Activated CD4-positive, CD25-positive, alpha-beta regulatory T cell treated with anti-CD3 and anti-CD28 coated beads, Interleukin-2, amount 50 U/mL, for 24 hours (primary cell): Measurements from ENCODE around the gene PDF.
"Not testable (repeated sequence)": the region's sequence is repeated elsewhere in the genome, so short reads cannot be mapped to it uniquely, and the experiment has no call there.

Experiments used
- ATAC-seq, 2 donors: fragments of 150-1000 bp; cut with Tn5 transposase; one replicate each; pipeline ENCODE4 v1.10.0; 2021; ENCODE audit warnings: mild to moderate bottlenecking in 1 of 2, moderate library complexity in 1 of 2

The PDF gene

GRCh38 chr16:69315486-69316311 is 14.7 kb downstream of the PDF start:
- ATAC-seq = no peak

- ATAC-seq = no peak
Measured at GRCh38 chr16:69314534-69314933, 15.9 kb downstream of the PDF start.

GRCh38 chr16:69313469-69313868 is 16.9 kb downstream of the PDF start:
- ATAC-seq = no peak

DNA sequence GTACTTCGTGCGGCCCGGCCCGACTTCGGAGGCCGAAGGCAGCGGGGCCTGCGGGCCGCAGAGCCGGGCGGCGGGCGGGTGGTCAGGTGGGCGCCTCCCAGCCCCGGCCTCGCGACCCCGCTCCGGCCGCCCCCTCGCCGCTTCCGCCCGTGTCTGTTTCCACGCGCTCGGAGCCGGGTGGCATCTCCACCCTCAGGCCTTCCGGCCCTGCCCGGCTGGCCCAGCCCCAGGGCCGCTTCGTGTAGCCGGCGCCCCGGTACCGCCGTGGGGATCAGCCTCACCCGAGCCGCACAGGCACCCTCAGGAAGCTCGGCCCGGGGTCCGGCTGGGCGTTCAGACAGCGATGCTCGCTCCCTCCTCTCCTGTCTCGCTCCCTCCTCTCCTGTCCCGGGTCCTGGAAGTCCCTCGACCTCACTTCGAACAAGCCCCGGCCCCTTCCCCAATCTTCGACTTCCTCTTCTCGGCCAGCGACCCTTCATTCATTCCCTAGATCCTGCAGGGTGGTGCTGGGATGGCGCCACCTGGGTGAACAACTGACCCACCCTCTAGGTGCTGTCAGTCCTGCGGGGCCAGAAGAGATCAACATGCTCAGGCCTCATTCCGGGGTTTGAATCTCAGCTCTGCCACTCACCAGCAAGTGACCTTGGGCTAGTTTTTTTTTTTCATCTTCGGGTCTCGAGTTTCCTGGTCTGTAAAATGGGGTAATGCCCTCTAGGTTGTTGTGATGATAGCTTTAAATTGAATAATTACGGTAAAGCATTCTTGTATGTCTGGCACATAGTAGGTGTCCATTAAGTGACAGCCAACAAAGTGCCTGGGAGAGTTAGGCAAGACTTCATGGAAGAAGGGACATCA is 18.6 kb downstream of the PDF start:
- ATAC-seq = peak; percentile 42 to 48

- peak; percentile 97 to 99 for ATAC-seq
Measured at GRCh38 chr16:69310653-69311532, 19.5 kb downstream of the PDF start, which contains the start of gene VPS4A. VPS4A (plus strand) TSS chr16:69311350; CDS start chr16:69311512, 162 bp downstream.

DNA sequence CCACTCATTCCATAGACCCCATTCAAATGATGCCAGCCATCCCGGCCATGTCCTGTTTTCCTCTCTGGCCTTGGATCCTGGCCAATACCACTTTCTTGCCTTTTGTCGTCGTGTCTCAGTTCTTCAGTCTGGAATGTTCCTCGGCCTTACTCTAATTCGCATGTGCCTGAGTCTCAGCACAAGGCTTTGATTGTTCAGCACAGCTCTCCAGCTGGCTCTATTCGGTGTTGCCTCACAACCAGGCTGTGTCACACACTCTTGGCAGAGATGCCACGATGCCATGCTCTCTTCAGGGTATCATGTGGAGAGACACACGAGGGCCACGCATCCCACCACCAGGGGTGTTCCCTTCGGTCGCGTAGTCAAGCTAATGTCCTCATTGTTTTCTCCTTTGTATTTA is 21.1 kb downstream of the PDF start:
- no peak for ATAC-seq

DNA sequence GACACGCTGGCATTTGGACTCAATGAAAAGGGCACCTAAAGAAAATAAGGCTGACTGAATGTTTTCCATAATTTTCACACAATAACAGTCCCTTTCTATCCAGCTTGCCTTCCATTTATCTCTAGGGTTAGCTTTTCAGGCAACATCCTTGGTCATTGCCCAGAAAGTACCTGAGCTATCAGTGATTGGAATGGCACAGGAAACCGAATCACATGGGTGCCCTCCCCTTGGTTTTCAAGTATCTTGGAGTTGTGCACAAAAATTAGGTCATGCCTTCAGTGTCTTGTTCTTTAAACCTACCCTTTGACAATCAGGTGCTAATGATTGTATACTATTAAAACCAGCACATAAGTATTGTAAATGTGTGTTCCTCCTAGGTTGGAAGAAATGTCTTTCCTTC is 22.5 kb downstream of the PDF start:
- ATAC-seq = no peak

GRCh38 chr16:69307091-69307490 is 23.3 kb downstream of the PDF start:
- no peak for ATAC-seq

DNA sequence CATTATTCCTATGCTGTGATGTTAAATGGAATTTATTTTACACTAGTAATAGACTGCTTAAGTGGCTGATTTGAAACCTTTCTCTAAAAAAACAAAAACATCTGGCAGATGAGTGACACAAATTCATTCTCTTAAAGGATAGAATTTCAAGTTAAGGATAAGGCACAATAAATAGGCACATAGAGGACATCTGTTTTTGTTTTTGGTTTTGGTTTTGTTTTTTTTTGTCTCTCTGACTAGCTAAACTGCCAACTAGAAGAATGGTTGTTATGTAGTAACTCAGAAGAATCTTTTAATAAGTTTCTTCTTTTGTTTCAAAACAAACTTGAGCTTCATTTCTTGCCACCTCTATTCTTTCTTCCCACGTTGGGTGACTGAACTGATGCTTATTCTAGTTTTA is 24.4 kb downstream of the PDF start:
- ATAC-seq = no peak

GRCh38 chr16:69302301-69302700 is 28.1 kb downstream of the PDF start:
- ATAC-seq = no peak

GRCh38 chr16:69301861-69302260 is 28.5 kb downstream of the PDF start:
- no peak for ATAC-seq

DNA sequence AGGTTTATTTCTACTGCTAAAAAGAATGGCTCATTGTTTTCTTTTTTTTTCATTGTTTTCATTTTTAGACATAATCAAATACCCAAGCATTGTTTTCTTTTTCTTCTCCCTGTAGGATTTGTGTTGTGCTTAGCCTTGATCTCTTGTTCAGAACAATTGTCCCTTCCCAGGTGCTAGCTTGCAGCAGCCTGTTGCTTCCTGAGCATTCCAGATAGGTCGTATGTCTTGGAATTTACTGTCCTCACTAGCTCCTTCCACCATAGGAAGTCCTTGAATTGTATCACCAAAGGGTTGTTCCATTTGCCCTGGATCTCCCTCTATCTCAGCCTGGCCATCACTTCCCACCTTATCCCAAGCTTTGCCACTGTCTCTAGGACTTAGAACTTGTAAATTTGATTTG is 29.2 kb downstream of the PDF start:
- no peak for ATAC-seq

DNA sequence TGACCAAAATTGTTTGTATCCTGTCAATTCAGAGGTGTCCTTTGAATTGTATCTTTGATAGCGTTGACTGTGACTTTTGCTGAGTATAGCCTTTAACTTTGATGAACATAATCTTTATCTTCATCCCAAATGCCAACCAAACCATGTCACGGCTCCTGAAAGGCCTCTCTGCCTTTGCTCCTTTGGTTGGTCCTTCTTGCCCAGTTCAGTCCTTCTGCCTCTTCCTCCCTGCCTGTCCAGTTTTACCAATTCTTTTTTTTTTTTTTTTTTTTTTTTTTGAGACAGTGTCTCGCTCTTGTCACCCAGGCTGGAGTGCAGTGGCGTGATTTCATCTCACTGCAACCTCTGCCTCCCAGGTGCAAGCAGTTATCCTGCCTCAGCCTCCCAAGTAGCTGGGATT is 32.1 kb downstream of the PDF start:
- no peak for ATAC-seq

DNA sequence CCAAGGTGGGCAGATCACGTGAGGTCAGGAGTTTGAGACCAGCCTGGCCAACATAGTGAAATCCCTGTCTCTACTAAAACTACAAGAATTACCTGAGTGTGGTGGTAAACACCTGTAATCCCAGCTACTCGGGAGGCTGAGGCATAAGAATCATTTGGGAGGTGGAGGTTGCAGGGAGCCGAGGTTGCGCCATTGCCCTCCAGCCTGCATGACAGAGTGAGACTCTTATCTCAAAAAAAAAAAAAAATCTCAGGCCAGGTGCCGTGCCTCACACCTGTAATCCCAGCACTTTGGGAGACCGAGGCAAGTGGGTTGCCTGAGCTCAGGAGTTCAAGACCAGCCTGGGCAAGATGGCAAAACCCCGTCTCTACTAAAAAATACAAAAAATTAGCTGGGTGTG is 33.6 kb downstream of the PDF start:
- not testable (repeated sequence) for ATAC-seq

- no peak for ATAC-seq
Measured at GRCh38 chr16:69294051-69294450, 36.3 kb downstream of the PDF start.

DNA sequence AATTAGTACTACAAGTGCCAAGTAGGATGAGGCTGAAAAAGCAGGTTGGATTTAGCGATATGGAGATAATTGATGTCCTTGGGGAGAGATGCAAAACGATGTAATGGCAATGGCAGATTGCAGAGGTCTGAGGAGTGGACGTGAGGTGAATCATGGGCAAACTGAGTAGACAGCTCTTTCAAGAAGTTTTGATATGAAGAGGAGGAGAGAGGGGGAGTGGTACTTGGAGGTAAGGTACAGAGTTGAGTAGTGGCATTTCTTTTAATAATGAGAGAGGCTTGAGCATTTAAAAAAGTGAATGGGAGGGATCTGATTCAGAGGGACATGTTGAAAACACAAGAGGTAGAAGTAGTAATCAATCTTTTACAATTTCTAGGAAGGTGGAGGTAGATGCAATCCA is 37.0 kb downstream of the PDF start:
- ATAC-seq = no peak

DNA sequence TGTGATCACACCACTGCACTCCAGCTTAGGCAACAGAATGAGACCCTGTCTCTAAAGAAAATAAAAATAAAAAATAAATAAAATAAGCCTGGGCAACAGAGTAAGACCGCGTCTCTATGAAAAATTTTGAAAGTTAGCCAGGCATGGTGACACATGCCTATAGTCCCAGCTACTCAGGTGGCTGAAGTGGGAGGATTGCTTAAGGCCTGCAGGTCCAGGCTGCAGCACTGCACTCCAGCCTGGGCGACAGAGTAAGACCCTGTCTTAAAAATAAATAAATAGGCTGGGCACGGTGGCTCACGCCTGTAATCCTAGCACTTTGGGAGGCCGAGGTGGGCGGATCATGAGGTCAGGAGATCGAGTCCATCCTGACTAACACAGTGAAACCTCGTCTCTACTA is 38.7 kb downstream of the PDF start:
- ATAC-seq = not testable (repeated sequence)

GRCh38 chr16:69286941-69287713 is 43.3 kb downstream of the PDF start:
- no peak for ATAC-seq

- ATAC-seq = no peak
Measured at GRCh38 chr16:69285240-69285639, 45.1 kb downstream of the PDF start.

- no peak for ATAC-seq
Measured at GRCh38 chr16:69283851-69284250, 46.5 kb downstream of the PDF start.

DNA sequence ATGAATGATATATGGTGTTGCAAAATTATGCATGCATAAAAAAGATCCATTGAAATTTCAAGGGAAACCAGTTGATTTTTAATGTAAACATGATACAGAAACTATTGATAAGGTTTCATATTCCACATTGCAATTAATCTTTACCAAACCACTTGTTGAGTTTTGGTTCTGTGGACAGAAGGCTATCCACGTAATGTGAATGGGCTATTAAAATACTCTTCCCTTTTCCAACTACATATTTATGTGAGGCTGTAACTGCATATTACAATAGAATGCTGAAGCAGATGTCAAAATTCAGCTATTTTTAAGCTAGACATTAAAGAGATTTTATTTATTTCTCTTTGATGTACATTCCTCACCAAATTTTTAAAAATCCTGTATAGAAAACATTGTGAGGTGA is 53.0 kb downstream of the PDF start:
- no peak for ATAC-seq
